Hematopoietic multipotent progenitor cell (in vitro differentiated cells): ENCODE results near the gene TEX12. TPM values are rescaled to one million over a fixed set of nuclear protein-coding genes. Genes with fewer than 3 reads are reported as not detected.

Experiments
- DNase-seq, 3 donors: peaks; one replicate each; pipeline ENCODE4 v3.0.0-alpha.2; 2011 to 2015; ENCODE audit warnings: low read depth in 2 of 3, low spot score in 2 of 3
- small RNA-seq: library from RNA; depleted of rRNA; stranded (forward); fragments of <200 nt; gene quantifications from one replicate; pipeline ENCODE3, GENCODE V24; 2012
- total RNA-seq: library from RNA; depleted of rRNA; stranded (reverse); fragments of >200 nt; gene quantifications from one replicate; pipeline ENCODE4 v1.2.3, GENCODE V29; 2012

The TEX12 gene
- total RNA-seq, 1 donor, result not detected

DNA sequence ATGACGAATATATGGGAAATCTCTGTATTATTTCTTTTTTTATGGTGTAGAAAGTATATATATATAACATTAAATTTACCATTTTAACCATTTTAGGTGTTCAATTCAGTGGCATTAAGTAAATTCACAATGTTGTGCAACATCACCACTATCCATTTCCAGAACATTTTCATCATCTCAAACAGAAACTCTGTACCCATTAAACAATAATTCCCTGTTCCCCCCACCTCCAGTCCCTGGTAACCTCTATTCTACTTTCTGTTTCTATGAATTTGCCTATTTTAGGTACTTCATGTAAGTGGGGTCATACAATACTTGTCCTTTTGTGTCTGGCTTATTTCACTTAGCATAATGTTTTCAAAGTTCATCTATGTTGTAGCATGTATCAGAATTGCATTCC, 43.7 kb downstream of the TEX12 start:
- no peak for DNase-seq

DNA sequence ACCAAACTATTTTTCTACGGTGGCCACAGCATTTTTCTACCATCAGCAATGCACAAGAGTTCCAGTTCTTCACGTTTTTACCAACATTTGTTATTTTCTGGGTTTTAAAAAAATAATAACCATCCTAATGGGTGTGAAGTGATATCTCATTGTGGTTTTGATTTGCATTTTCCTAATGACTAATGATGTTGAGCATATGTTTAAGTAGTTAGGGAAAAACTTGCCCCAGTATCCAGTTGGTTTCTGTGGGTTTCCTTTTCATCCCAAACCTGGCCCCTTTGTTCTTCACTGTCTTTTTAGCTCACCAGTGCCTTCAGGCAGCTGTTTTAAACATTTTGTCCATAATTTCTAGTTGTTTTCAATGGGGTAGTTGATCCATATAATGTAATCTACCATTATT, 44.4 kb downstream of the TEX12 start:
- no peak for DNase-seq

DNA sequence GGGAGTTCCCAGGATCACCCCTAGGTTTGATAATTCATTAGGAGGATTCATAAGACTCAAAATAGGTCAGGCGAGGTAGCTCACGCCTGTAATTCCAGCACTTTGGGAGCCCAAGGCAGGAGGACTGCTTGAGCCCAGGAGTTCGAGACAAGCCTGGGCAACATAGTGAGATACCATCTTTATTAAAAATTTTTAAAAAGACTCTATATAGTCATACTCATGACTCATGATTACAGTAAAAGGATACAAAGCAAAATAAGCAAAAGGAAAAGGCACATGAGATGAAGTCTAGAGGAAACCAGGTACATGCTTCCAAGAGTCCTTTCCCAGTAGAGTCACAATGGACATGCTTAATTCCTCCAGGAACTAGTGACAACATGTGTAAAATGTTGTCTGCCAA, 45.1 kb downstream of the TEX12 start:
- no peak for DNase-seq

DNA sequence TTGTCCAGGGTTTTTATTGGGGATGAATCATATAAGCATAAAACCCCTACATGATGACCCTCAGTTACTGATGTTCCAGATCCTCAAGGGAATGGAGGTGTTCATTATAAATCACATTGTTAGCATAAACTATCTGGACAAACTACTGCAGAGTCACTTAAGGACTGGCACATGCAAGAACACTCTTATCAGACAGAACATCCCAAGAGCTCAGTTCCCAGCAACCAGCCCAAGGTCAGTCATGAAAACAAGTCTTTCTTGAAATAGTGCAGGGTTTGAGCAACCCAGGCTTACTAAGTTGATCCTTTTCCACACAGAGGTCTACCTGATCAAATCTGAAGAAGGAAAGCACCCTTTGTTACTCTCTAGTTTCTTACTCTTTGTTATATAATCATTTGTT, 45.5 kb downstream of the TEX12 start:
- no peak for DNase-seq

DNA sequence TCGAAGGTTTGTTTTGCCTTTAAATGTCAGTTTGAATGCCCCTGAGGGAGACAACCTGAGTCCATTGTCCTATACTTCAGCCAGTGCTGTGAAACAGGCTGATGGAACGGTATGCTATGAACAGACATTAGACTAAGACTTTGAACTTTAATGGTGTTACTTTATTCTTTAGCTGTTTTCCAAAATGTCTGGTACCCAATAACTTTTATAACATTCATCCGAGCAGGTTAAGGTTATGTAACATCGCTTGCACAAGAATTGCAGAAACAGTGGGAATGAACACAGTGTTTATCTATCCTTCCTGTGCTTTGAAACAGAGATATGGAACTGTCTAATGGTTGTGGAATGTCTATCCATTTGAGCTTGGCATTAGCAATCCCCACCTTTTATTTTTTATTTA, 46.6 kb downstream of the TEX12 start:
- DNase-seq, result no peak

DNA sequence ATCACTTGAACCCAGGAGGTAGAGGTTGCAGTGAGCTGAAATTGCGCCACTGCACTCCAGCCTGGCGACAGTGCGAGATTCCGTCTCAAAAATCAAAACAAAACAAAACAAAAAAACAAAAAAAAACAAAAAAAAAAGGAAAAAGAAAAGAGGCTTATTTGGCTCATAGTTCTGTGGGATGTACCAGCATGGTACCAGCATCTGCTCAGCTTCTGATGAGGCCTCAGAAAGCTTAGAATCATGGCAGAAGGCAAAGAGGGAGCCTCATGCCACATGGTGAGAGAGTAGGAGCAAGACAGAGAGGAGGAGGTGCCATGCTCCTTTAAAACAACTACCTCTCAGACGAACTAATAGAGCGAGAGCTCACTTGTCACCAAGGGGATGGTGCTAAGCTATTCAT, 48.4 kb downstream of the TEX12 start:
- DNase-seq, result no peak

DNA sequence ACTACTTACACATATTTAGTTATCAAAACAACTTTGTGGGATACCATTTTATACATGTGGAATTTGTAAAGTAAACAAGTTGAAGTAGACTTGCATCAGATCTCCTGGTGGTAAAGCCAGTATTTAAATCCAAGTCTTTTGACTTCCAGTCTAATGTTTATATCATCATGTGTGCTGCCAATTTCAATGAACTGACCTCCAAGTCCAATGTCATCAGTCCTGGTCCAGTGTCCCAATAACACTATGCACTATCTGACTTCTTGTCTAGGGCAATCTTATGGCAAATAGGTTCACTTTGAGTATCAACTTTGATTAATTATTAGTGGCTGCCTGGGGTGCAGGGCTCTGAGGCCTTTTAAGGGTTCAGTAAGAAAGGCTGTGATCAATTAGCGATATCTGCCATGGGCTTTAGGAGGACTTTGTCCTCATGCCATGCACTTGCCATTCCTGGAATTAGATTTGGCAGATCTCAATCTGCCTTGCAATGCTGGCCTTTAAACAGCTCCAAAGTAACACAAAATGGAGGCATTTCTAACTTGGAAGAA, 49.5 kb downstream of the TEX12 start:
- DNase-seq, result no peak

DNA sequence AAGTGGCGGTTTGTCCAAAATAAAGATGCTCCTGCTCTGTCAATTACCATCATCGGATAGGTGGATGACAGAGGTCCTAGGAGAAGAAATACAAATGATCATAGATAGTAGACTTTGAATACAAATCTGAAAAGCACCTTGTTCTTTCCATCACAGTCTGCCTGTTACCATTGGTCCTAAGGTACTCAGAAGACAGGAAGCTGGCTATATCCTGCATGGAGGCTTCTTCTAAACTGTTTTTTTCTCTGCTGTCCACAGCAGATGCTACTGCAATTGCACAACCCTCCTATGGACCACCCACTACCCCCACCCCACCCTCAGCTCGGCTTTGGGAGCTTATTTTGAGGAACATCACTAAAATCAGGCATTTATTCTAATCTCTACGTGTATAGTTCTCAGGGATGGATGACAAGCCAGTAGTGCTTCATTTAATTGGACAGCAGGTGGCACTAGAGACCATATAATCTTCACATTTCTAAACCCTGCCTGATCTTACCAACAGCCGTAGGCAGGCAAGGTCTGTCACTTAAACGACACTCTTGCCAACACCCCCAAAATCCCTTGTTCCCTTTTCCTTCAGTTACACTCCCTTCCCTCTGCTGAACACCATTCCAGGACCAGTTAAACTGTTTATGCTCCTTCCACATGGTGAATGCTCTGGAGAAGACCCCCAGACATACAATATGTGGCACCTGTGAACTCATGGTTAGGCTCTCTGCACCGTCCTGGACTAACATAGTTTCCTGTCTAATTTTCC, 52.5 kb downstream of the TEX12 start:
- peak; percentile 68 to 90 (median 71) for DNase-seq

DNA sequence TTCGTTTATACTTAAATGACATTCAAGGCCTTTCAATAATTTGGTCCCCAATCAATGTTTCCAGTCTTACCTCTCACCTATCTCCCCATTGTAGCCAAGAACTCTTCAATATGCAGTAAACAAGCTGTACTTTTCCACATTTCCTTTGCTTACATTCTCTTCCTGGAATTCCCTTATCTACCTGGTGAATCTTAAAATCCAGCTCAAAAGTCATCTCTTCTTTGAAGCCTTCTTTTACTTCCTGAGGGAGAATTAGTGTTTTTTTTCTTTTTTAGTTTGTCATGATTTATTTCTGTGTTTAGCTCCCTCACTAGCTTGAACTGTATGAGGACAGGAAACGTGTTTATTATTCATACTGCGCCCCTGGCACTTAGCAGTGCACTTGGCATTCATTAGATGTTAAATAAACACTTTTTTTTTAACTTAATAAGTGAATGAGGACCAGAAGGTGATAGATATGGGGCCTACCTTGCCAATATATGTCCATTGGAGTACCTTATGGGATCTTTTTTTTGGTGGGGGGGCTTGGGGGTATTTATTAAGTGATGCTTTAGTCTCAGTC, 54.2 kb downstream of the TEX12 start:
- no peak for DNase-seq

Small RNA genes lying within 50 kb of the gene (small RNA-seq; reads per million reads assigned to genes)
- not detected for gene MRPS36P4

Other genes with a start within 250 kb of the TEX12 start
- gene C11orf52, start 248.5 kb upstream of the TEX12 start, total RNA-seq, result not detected
- gene DIXDC1, start 230.0 kb upstream of the TEX12 start, total RNA-seq, result 2.7 TPM
- gene DLAT, start 142.0 kb upstream of the TEX12 start, total RNA-seq, result 16.7 TPM
- 0.54 TPM for gene PIH1D2, start 93.4 kb upstream of the TEX12 start, total RNA-seq
- gene NKAPD1, start 93.1 kb upstream of the TEX12 start, total RNA-seq, result 12.1 TPM
- 39.6 TPM for gene TIMM8B, start 80.6 kb upstream of the TEX12 start, total RNA-seq
- gene SDHD, start 80.5 kb upstream of the TEX12 start, total RNA-seq, result 156 TPM
- gene IL18, start 3.3 kb upstream of the TEX12 start, total RNA-seq, result 26.4 TPM
- gene BCO2, start 8.1 kb downstream of the TEX12 start, total RNA-seq, result 1.3 TPM
- gene PTS, start 59.1 kb downstream of the TEX12 start, total RNA-seq, result 18.9 TPM
- not detected for gene PLET1, start 93.5 kb downstream of the TEX12 start, total RNA-seq